ENCODE data around the gene PTPRJ. TPM values are rescaled to one million over a fixed set of nuclear protein-coding genes. Genes with fewer than 3 reads are reported as not detected.

Gene PTPRJ
- total RNA-seq, 1 donor = 6.6 TPM

- H3K4me3 ChIP-seq (ENCODE audit: low read depth, low read length) = no peak overlapping the region
- DNase-seq (ENCODE audit: low read depth) = peak; percentile 27
- no peak for TF ChIP-seq CTCF (IDR thresholded peaks at IDR 0.05; ENCODE audit: insufficient read depth, low read length)
These were observed 161.2 kb downstream of the PTPRJ start for GRCh38 chr11:48141475-48142122.

- no peak for DNase-seq (ENCODE audit: low read depth)
- no peak for TF ChIP-seq CTCF (IDR thresholded peaks at IDR 0.05; ENCODE audit: insufficient read depth, low read length)
- H3K4me3 ChIP-seq (ENCODE audit: low read depth, low read length) = no peak overlapping the region
These were observed 162.5 kb downstream of the PTPRJ start for GRCh38 chr11:48142889-48143288.

- H3K4me3 ChIP-seq (ENCODE audit: low read depth, low read length) = no peak overlapping the region
- TF ChIP-seq CTCF (IDR thresholded peaks at IDR 0.05; ENCODE audit: insufficient read depth, low read length) = no peak
- peak; percentile 33 for DNase-seq (ENCODE audit: low read depth)
These were observed 168.4 kb downstream of the PTPRJ start for GRCh38 chr11:48148749-48149148.

GRCh38 chr11:48150213-48150612 lies 169.9 kb downstream of the PTPRJ start:
- H3K4me3 ChIP-seq (ENCODE audit: low read depth, low read length) = no peak overlapping the region
- peak; percentile 58 for DNase-seq (ENCODE audit: low read depth)
- no peak for TF ChIP-seq CTCF (IDR thresholded peaks at IDR 0.05; ENCODE audit: insufficient read depth, low read length)

GRCh38 chr11:48154151-48154550 lies 173.8 kb downstream of the PTPRJ start:
- no peak for TF ChIP-seq CTCF (IDR thresholded peaks at IDR 0.05; ENCODE audit: insufficient read depth, low read length)
- no peak overlapping the region for H3K4me3 ChIP-seq (ENCODE audit: low read depth, low read length)
- peak; percentile 46 for DNase-seq (ENCODE audit: low read depth)

GRCh38 chr11:48161951-48162884 lies 181.9 kb downstream of the PTPRJ start:
- no peak overlapping the region for H3K4me3 ChIP-seq (ENCODE audit: low read depth, low read length)
- no peak for TF ChIP-seq CTCF (IDR thresholded peaks at IDR 0.05; ENCODE audit: insufficient read depth, low read length)
- no peak for DNase-seq (ENCODE audit: low read depth)

Measured in fibroblast of the aortic adventitia (primary cell).